Osteoblast (primary cell): ENCODE results near the gene CPNE1. TPM values are rescaled to one million over a fixed set of nuclear protein-coding genes. Genes with fewer than 3 reads are reported as not detected.

ENCODE experiments used
- DNase-seq: peaks from one replicate; pipeline ENCODE4 v3.0.0; 2011; ENCODE audit warnings: low spot score, mixed read lengths; ENCODE audit not compliant: insufficient read length; ENCODE audit errors: missing footprints
- H2AFZ ChIP-seq: 2 replicates; pipeline ENCODE4 v1.6.0; 2011; ENCODE audit warnings: mild to moderate bottlenecking, low read length
- H3K27ac ChIP-seq: 2 replicates; pipeline ENCODE4 v1.5.1; 2011; ENCODE audit warnings: mild to moderate bottlenecking, low read depth, low read length, moderate library complexity
- H3K27me3 ChIP-seq: 2 replicates; pipeline ENCODE4 v1.6.0; 2012; ENCODE audit warnings: mild to moderate bottlenecking, control low read depth, inconsistent platforms, low read length, moderate library complexity; ENCODE audit not compliant: insufficient read depth
- H3K36me3 ChIP-seq: 2 replicates; pipeline ENCODE4 v1.5.1; 2011; ENCODE audit warnings: mild to moderate bottlenecking, low read length, control low read depth, moderate library complexity; ENCODE audit not compliant: insufficient read depth
- H3K4me1 ChIP-seq: 2 replicates; pipeline ENCODE4 v1.5.1; 2011; ENCODE audit warnings: mild to moderate bottlenecking, low read length, control low read depth, moderate library complexity; ENCODE audit not compliant: insufficient read depth
- H3K4me2 ChIP-seq: 2 replicates; pipeline ENCODE4 v1.6.0; 2011; ENCODE audit warnings: mild to moderate bottlenecking, low read length; ENCODE audit not compliant: insufficient read depth
- H3K4me3 ChIP-seq: fragments of 200-600 bp; sonication (generic); 3 replicates; pipeline ENCODE4 v1.5.1; 2012; ENCODE audit warnings: mild to moderate bottlenecking, low read length, inconsistent platforms; ENCODE audit not compliant: insufficient read depth
- H3K79me2 ChIP-seq: 2 replicates; pipeline ENCODE4 v1.6.0; 2012; ENCODE audit warnings: mild to moderate bottlenecking, low read length, control low read depth, inconsistent platforms; ENCODE audit not compliant: insufficient read depth
- H3K9me3 ChIP-seq: 2 replicates; pipeline ENCODE4 v1.5.1; 2011; ENCODE audit warnings: low read depth, low read length, control low read depth
- H4K20me1 ChIP-seq: 2 replicates; pipeline ENCODE4 v1.6.0; 2012; ENCODE audit warnings: mild to moderate bottlenecking, low read length, control low read depth; ENCODE audit not compliant: insufficient read depth
- total RNA-seq: library from RNA; depleted of rRNA; stranded (reverse); fragments of >200 nt; gene quantifications from 2 replicates; pipeline ENCODE4 v1.2.3, GENCODE V29; 2012
- TF ChIP-seq, protein P1 (sequence below): IDR thresholded peaks from 2 replicates; pipeline ENCODE4 v1.5.1; 2011; ENCODE audit warnings: mild to moderate bottlenecking, low read depth, low read length, moderate library complexity; ENCODE audit errors: extremely low read depth

CPNE1 gene
- total RNA-seq, 1 donor: 165 TPM

DNA sequence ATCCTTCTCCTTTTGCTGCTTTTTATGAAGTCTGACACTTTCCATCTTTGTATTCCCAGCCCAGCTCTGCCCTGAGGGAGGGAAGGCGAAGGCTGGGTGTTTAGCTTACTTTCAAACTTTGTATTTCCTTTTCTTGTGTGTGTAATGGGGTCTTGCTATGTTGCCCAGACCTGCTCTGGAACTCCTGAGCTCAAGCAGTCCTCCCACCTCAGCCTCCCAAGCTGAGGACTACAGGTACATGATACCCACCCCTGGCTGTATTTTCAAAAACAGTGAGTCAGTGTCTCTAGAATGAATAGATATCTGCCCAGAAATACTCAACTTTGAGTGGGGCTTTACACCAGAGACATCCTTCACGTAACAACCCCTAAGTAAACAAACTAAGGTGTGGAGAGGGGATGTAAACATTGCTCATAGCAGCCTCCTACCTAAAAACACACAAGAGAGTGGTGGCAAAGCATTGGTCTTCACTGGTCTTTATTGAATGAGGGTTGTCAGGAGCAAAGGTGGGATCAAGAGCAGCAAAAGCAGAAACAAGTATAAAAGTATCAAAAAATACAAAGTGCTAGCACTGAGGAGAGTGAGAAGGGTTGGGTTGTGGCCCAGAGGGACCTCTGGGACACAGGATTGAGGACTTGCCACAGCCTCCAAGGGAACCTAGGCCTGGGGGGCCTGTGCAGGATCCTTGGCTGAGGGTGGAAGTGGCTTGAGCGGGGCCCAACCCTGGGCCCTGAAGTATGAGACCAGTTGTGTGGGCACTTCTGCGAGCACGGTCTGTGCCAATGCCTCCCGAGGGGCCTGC is 38.9 kb downstream of the CPNE1 start:
- no peak overlapping the region for H3K27ac ChIP-seq
- H3K4me1 ChIP-seq: no peaks in the 10 kb centered on the region
- TF ChIP-seq, protein P1, sequence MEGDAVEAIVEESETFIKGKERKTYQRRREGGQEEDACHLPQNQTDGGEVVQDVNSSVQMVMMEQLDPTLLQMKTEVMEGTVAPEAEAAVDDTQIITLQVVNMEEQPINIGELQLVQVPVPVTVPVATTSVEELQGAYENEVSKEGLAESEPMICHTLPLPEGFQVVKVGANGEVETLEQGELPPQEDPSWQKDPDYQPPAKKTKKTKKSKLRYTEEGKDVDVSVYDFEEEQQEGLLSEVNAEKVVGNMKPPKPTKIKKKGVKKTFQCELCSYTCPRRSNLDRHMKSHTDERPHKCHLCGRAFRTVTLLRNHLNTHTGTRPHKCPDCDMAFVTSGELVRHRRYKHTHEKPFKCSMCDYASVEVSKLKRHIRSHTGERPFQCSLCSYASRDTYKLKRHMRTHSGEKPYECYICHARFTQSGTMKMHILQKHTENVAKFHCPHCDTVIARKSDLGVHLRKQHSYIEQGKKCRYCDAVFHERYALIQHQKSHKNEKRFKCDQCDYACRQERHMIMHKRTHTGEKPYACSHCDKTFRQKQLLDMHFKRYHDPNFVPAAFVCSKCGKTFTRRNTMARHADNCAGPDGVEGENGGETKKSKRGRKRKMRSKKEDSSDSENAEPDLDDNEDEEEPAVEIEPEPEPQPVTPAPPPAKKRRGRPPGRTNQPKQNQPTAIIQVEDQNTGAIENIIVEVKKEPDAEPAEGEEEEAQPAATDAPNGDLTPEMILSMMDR: no peak
- no peak overlapping the region for H3K4me3 ChIP-seq
- peak; percentile 51 for DNase-seq
- H4K20me1 ChIP-seq: peaks cover 4% of the 10 kb centered on the region
- peaks cover 62% of the 10 kb centered on the region for H3K36me3 ChIP-seq
- H2AFZ ChIP-seq: no peak overlapping the region
- H3K9me3 ChIP-seq: no peaks in the 10 kb centered on the region
- H3K27me3 ChIP-seq: no peaks in the 10 kb centered on the region
- H3K4me2 ChIP-seq: no peak overlapping the region
- no peaks in the 10 kb centered on the region for H3K79me2 ChIP-seq

DNA sequence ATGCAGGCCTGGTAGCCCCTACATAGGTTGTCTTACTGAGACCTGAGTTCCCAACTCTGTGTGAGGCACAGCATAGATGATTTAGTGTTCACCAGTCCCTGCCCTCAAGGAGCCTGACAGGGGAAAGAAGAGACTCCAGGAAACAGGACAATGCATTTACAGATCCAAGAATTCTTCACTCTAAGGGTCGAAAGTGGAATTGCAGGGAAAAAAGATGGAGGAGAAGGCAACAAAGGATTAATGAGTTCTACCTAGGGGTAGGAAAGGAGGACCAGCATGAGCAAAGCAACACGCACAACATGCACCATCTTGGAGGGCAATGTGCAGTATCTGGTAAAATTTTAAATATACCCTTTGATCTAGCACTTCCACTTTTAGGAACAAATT is 43.1 kb downstream of the CPNE1 start:
- H3K9me3 ChIP-seq: no peaks in the 10 kb centered on the region
- TF ChIP-seq, protein P1: peak; percentile 30
- H3K27ac ChIP-seq: no peak overlapping the region
- H2AFZ ChIP-seq: no peak overlapping the region
- no peak overlapping the region for H3K4me3 ChIP-seq
- peaks cover 25% of the 10 kb centered on the region for H3K36me3 ChIP-seq
- DNase-seq: peak; percentile 69
- H3K4me2 ChIP-seq: no peak overlapping the region
- peaks cover 23% of the 10 kb centered on the region for H3K4me1 ChIP-seq
- no peaks in the 10 kb centered on the region for H4K20me1 ChIP-seq
- H3K27me3 ChIP-seq: no peaks in the 10 kb centered on the region
- H3K79me2 ChIP-seq: no peaks in the 10 kb centered on the region

DNA sequence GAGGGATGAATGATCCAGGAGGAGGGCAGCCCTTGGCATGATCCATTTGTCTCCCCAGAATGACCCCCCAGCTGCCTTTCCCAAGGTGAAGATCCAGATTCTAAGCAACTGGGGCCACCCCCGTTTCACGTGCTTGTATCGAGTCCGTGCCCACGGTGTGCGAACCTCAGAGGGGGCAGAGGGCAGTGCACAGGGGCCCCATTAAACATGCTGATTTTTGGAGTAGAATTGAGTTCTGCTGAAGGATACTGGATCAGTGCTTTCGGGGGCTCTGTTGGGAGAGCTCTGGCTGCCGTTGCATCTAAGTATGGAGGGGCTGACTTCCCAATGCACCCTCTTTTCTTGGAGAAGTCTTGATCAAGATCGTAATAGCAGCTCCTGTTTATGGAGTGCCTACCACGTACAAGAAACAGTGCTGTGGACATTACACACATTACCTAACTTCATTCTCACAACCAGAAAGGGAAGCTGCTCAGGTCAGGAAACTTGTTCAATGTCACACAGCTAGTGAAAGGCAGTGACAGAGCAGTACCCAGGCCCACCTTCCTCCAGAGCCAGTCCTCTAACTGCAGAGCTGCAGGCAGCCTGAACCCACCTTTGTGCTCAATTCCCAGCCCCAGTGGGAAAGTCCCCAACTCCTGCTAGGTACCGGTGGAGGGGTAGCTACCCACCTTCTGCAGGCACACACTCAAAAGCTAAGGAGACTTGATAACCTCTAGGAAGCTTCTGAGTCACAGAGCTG is 43.7 kb downstream of the CPNE1 start:
- peaks cover 20% of the 10 kb centered on the region for H3K36me3 ChIP-seq
- no peaks in the 10 kb centered on the region for H3K27me3 ChIP-seq
- DNase-seq: no peak
- TF ChIP-seq, protein P1: no peak
- H3K9me3 ChIP-seq: no peaks in the 10 kb centered on the region
- H3K4me3 ChIP-seq: no peak overlapping the region
- peaks cover 23% of the 10 kb centered on the region for H3K4me1 ChIP-seq
- no peak overlapping the region for H3K4me2 ChIP-seq
- H3K79me2 ChIP-seq: no peaks in the 10 kb centered on the region
- no peak overlapping the region for H3K27ac ChIP-seq
- no peaks in the 10 kb centered on the region for H4K20me1 ChIP-seq
- no peak overlapping the region for H2AFZ ChIP-seq
